Kidney epithelial cell (primary cell): ENCODE measurements around the gene IGBP1. TPM values are rescaled to one million over a fixed set of nuclear protein-coding genes. Genes with fewer than 3 reads are reported as not detected.

Experiments used
- DNase-seq: peaks from one replicate; pipeline ENCODE4 v3.0.0-alpha.2; 2010; ENCODE audit warnings: low read depth
- H3K27me3 ChIP-seq: 2 replicates; pipeline ENCODE4 v1.6.0; 2011; ENCODE audit warnings: low read length; ENCODE audit not compliant: control insufficient read depth, insufficient read depth
- H3K36me3 ChIP-seq: 2 replicates; pipeline ENCODE4 v1.5.1; 2011; ENCODE audit warnings: low read length; ENCODE audit not compliant: control insufficient read depth, insufficient read depth
- H3K4me3 ChIP-seq: 2 replicates; pipeline ENCODE4 v1.5.1; 2011; ENCODE audit warnings: low read depth, mild to moderate bottlenecking, control low read depth, low read length
- total RNA-seq: library from RNA; depleted of rRNA; stranded (reverse); fragments of >200 nt; gene quantifications from 2 replicates; pipeline ENCODE4 v1.2.3, GENCODE V29; 2015
- TF ChIP-seq, protein P1 (sequence below): IDR thresholded peaks from 2 replicates; pipeline ENCODE4 v1.5.1; 2011; ENCODE audit warnings: mild to moderate bottlenecking, moderate library complexity, low read length, control low read depth, inconsistent platforms; ENCODE audit not compliant: insufficient read depth, poor library complexity, severe bottlenecking

The IGBP1 gene
- total RNA-seq = 54.7 and 64.2 TPM in 2 replicates

DNA sequence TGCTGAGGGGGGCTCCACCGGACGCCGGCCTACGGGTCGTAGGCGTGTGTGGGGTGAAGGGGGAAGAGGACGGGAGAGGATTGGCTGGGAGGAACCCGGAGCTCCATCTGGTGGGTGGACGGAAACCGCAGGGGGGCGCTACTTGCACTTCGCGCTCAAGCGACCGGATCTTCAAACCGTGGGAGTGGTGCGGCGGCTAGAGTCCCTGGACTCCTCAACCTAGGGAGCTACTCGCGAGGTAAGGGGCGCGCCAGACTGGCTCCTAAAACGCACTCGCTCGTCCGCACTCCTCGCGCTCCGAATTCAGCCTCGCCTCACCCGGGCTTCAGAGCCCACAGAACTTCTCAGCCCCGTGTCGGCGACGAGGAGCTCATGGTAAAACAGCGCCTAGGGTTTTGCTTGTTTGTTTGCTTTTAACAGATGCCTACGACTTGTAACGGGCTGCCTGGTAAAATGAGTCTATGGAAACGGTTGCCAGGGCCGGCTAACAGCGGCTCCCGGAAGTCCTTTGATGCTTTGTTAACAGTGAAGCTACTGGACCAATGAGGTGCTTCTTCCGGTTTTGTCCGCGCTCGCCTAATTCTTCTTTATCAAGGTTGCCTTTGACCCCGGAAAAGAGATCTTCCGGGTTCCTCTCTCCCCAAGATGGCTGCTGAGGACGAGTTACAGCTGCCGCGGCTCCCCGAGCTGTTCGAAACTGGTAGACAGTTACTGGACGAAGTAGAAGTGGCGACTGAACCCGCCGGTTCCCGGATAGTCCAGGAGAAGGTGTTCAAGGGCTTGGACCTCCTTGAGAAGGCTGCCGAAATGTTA, at the start of gene IGBP1:
Gene IGBP1, plus strand, starts transcription at position 145 of the 813 bp plus-strand sequence. Its CDS starts 501 bp downstream, at position 646.
- H3K27me3 ChIP-seq = no peaks in the 10 kb centered on the region
- TF ChIP-seq, protein P1, sequence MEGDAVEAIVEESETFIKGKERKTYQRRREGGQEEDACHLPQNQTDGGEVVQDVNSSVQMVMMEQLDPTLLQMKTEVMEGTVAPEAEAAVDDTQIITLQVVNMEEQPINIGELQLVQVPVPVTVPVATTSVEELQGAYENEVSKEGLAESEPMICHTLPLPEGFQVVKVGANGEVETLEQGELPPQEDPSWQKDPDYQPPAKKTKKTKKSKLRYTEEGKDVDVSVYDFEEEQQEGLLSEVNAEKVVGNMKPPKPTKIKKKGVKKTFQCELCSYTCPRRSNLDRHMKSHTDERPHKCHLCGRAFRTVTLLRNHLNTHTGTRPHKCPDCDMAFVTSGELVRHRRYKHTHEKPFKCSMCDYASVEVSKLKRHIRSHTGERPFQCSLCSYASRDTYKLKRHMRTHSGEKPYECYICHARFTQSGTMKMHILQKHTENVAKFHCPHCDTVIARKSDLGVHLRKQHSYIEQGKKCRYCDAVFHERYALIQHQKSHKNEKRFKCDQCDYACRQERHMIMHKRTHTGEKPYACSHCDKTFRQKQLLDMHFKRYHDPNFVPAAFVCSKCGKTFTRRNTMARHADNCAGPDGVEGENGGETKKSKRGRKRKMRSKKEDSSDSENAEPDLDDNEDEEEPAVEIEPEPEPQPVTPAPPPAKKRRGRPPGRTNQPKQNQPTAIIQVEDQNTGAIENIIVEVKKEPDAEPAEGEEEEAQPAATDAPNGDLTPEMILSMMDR = peak; percentile 67
- H3K36me3 ChIP-seq = no peaks in the 10 kb centered on the region
- peak within 1 kb of the TSS; percentile 86 for H3K4me3 ChIP-seq
- DNase-seq = peak; percentile 61

DNA sequence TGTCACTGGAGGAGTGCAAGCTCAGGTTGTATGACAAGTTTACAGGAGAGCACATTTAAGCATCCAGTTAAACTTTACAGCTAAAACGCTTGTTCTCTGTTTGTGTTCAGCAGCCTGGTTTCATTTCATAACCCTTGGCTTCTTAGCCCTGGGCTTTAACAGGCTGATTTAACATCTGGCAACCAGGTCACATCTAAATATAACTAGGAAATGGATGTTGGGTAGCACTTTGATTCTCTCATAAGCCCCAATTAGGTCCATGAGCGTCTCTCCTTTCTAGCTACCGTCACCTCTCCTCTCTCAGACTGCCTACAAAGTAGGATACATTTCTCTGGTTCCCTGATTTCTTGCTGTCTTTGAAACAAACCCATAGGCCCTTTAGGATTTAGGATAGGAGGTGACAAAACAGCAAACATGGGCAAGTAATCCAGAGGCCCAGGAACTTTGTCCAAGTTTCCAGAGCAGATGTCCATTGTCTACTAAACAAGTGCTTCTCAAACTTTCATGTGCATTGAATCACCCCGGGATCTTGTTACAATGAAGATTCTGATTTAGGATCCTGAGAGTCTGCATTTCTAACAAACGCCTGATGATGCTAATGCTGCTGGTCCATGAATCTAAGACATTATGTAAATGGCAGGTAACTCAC, 48.5 kb upstream of the IGBP1 start:
- Histone ChIP-seq H3K4me3 (no peak overlapping the region), H3K36me3 (no peaks in the 10 kb centered on the region), H3K27me3 (peaks cover 3% of the 10 kb centered on the region)
- DNase-seq = no peak
- TF ChIP-seq, protein P1 = no peak

DNA sequence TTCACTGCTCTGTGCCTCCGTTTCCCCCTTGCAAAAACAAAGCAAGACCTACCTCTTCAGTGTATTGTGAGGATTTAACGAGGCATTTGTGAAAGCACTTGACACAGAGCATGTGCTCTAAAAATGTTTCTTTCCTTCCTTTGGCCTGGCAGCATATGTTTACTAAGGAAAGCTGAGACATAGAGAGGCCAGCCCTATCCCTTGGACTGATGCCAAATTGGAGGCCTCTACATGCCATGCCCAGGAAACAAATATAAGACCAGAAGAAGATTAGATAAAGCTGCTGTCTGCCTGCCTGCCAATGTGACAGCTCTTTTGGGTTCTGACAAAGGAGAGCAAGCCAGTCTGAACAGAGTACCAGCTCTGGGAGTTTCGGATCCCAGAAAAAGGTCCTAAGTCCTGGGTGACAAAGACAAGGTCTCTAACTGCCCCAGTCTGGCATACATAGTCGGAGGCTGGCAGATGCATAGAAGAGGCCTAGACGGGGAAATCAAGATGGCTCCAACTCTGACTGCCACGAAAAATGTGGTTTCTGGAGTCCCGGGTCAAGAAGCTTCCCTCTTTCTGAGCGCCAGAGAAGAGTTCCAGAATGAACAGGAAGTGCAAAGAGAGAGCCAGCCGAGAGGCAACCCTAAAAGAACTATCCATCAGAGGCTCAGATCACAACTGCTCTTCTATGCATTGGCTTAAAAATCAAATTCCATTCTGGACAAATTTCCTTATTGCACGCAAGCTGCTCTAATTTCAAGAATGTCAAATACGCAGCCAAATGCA, 45.2 kb upstream of the IGBP1 start:
- H3K27me3 ChIP-seq = peaks cover 3% of the 10 kb centered on the region
- no peak overlapping the region for H3K4me3 ChIP-seq
- no peak for DNase-seq
- no peaks in the 10 kb centered on the region for H3K36me3 ChIP-seq
- TF ChIP-seq, protein P1 = no peak

DNA sequence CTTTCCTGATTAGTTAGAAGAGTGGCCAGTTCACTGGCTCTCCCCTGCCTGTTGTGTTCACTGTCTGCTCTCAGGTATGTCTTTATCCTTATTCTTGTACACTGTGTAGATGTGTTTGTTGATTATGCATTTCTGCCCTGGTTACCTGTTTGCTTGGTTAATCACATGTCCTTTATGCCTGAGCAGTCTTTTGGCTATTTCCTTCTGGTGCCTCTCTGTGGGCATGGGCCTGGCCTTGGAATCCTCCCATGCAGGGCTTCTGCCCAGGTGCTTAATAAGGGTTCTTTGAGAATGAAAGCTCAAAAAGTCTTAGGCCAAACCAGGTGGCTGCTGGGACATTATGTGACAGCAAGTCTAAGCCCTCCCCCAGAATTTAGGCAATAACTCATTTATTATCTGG, 44.5 kb upstream of the IGBP1 start:
- Histone ChIP-seq H3K4me3 (no peak overlapping the region), H3K36me3 (no peaks in the 10 kb centered on the region), H3K27me3 (peaks cover 3% of the 10 kb centered on the region)
- no peak for DNase-seq
- TF ChIP-seq, protein P1 = no peak

DNA sequence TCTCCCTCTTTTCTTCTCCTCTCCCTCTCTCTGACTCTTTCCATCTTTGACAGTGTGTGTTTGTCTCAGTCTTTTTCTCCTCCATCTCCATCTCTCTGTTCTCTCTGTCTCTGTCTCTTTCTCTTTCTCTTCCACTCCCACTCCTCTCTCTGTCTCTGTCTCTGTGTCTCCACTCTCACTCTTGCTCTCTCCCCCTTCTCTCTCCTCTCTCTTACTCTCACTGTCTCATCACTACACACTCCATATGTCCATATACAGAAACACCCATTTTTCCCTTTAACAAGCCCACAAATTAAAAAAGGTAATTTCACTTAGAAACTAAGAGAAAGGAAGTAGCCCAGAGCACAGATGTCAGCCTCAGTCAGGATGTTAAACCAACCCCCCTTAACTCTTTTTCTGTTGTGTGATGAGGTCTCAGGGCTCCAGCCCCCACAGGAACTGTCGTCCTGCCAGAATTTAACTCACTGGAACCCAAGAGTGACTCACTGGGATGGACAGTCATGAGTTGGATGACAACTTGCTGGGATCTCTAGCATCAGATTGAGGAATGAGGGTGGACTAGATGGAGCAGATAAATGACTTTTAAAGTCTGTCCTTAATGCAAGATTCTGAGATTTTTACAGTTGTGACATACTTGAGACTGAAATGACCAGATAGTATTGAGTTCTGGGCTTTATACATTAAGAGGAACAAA, 43.5 kb upstream of the IGBP1 start:
- Histone ChIP-seq H3K4me3 (no peak overlapping the region), H3K27me3 (peaks cover 3% of the 10 kb centered on the region), H3K36me3 (no peaks in the 10 kb centered on the region)
- DNase-seq = peak; percentile 7
- TF ChIP-seq, protein P1 = no peak
